ENCODE measurements around the gene THUMPD2.

THUMPD2 gene

GRCh38 chr2:39719317-39719716 lies 59.7 kb downstream of the THUMPD2 start:
- no peak for DNase-seq

GRCh38 chr2:39718483-39718882 lies 60.6 kb downstream of the THUMPD2 start:
- DNase-seq = no peak

GRCh38 chr2:39717067-39717466 lies 62.0 kb downstream of the THUMPD2 start:
- DNase-seq = no peak

GRCh38 chr2:39715822-39716221 lies 63.2 kb downstream of the THUMPD2 start:
- no peak for DNase-seq

GRCh38 chr2:39715095-39715494 lies 64.0 kb downstream of the THUMPD2 start:
- no peak for DNase-seq

- no peak for DNase-seq
Measured at GRCh38 chr2:39712953-39713352, 66.1 kb downstream of the THUMPD2 start.

- no peak for DNase-seq
Measured at GRCh38 chr2:39710807-39711206, 68.3 kb downstream of the THUMPD2 start.

GRCh38 chr2:39708003-39708402 lies 71.1 kb downstream of the THUMPD2 start:
- DNase-seq = no peak

- DNase-seq = no peak
Measured at GRCh38 chr2:39706945-39707344, 72.1 kb downstream of the THUMPD2 start.

- no peak for DNase-seq
Measured at GRCh38 chr2:39706312-39706711, 72.7 kb downstream of the THUMPD2 start.

GRCh38 chr2:39705638-39706037 lies 73.4 kb downstream of the THUMPD2 start:
- no peak for DNase-seq

- no peak for DNase-seq
Measured at GRCh38 chr2:39704540-39704939, 74.5 kb downstream of the THUMPD2 start.

- no peak for DNase-seq
Measured at GRCh38 chr2:39703181-39703872, 75.7 kb downstream of the THUMPD2 start.

- no peak for DNase-seq
Measured at GRCh38 chr2:39701137-39701536, 77.9 kb downstream of the THUMPD2 start.

GRCh38 chr2:39697454-39697853 lies 81.6 kb downstream of the THUMPD2 start:
- no peak for DNase-seq

- peak; percentile 19 for DNase-seq
Measured at GRCh38 chr2:39696838-39697237, 82.2 kb downstream of the THUMPD2 start.

GRCh38 chr2:39696101-39696553 lies 82.9 kb downstream of the THUMPD2 start:
- DNase-seq = peak; percentile 28

GRCh38 chr2:39693245-39693644 lies 85.8 kb downstream of the THUMPD2 start:
- DNase-seq = no peak

GRCh38 chr2:39689876-39690275 lies 89.2 kb downstream of the THUMPD2 start:
- DNase-seq = no peak

- no peak for DNase-seq
Measured at GRCh38 chr2:39689272-39689841, 89.7 kb downstream of the THUMPD2 start.

- no peak for DNase-seq
Measured at GRCh38 chr2:39688181-39688580, 90.9 kb downstream of the THUMPD2 start.

- no peak for DNase-seq
Measured at GRCh38 chr2:39686456-39686855, 92.6 kb downstream of the THUMPD2 start.
